G401 (cell line): ENCODE results near the gene MT1X. TPM values are rescaled to one million over a fixed set of nuclear protein-coding genes. Genes with fewer than 3 reads are reported as not detected.

ENCODE experiments used
- DNase-seq: peaks from one replicate; pipeline ENCODE4 v3.0.0-alpha.2; 2015; ENCODE audit warnings: low spot score
- in situ Hi-C: cut with HindIII; loops from 2 replicates; pipeline ENCODE4 v1.10.0; 2016; ENCODE audit warnings: low sequenced_read_pairs, mixed read lengths
- total RNA-seq: library from RNA; depleted of rRNA; stranded (reverse); fragments of >200 nt; shearing (Covaris generic); gene quantifications from 2 replicates; pipeline ENCODE4 v1.2.3, GENCODE V29; 2014; rRNA removed

MT1X gene
- 0.80 TPM in 1 of 2 replicates, not detected in the other for total RNA-seq

GRCh38 chr16:56681939-56682702 lies at the start of gene MT1X:
TSS of gene MT1X (plus strand) at chr16:56682470. CDS start at chr16:56682541, 71 bp downstream.
- in situ Hi-C loops: no loop called here
- peak; percentile 96 for DNase-seq

- in situ Hi-C loops: no loop called here
- DNase-seq: no peak
Measured at GRCh38 chr16:56632848-56633365, 49.4 kb upstream of the MT1X start.

- in situ Hi-C loops: no loop called here
Measured at GRCh38 chr16:56633535-56633934, 48.7 kb upstream of the MT1X start.

GRCh38 chr16:56634715-56635440 lies 47.4 kb upstream of the MT1X start:
- in situ Hi-C loops: no loop called here
- DNase-seq: no peak

More at GRCh38 chr16:56633535-56633934, 48.7 kb upstream of the MT1X start:
- DNase-seq: no peak

GRCh38 chr16:56635441-56635967 lies 46.8 kb upstream of the MT1X start:
- no peak for DNase-seq

GRCh38 chr16:56636616-56637413 lies 45.5 kb upstream of the MT1X start:
- DNase-seq: no peak
- in situ Hi-C loops: no loop called here

More at GRCh38 chr16:56635441-56635967, 46.8 kb upstream of the MT1X start:
- in situ Hi-C loops: no loop called here

- in situ Hi-C loops: no loop called here
- no peak for DNase-seq
Measured at GRCh38 chr16:56637814-56638750, 44.2 kb upstream of the MT1X start, which contains the start of gene MT1A. TSS of gene MT1A (plus strand) at chr16:56638666. CDS start at chr16:56638739, 73 bp downstream.

- in situ Hi-C loops: no loop called here
- no peak for DNase-seq
Measured at GRCh38 chr16:56639045-56639444, 43.2 kb upstream of the MT1X start.

- in situ Hi-C loops: no loop called here
- no peak for DNase-seq
Measured at GRCh38 chr16:56640076-56640475, 42.2 kb upstream of the MT1X start.

GRCh38 chr16:56641166-56641565 lies 41.1 kb upstream of the MT1X start:
- DNase-seq: no peak
- in situ Hi-C loops: no loop called here

GRCh38 chr16:56643080-56643778 lies 39.0 kb upstream of the MT1X start:
- in situ Hi-C loops: no loop called here
- DNase-seq: peak; percentile 38

- no peak for DNase-seq
- in situ Hi-C loops: no loop called here
Measured at GRCh38 chr16:56643833-56644232, 38.4 kb upstream of the MT1X start.

- in situ Hi-C loops: no loop called here
- DNase-seq: no peak
Measured at GRCh38 chr16:56645311-56645710, 37.0 kb upstream of the MT1X start.

- in situ Hi-C loops: no loop called here
- no peak for DNase-seq
Measured at GRCh38 chr16:56645838-56646237, 36.4 kb upstream of the MT1X start.

- DNase-seq: no peak
- in situ Hi-C loops: no loop called here
Measured at GRCh38 chr16:56647641-56648431, 34.4 kb upstream of the MT1X start.

GRCh38 chr16:56649271-56649670 lies 33.0 kb upstream of the MT1X start:
- DNase-seq: no peak

GRCh38 chr16:56649820-56650219 lies 32.5 kb upstream of the MT1X start:
- in situ Hi-C loops: loop anchor here (5.0 kb wide), 1 partner anchor 38 kb away; no protein-coding TSS in a partner anchor
- DNase-seq: no peak

More at GRCh38 chr16:56649271-56649670, 33.0 kb upstream of the MT1X start:
- in situ Hi-C loops: no loop called here
